Measurements from ENCODE around the gene MYO10.
"Not testable (repeated sequence)": the region's sequence is repeated elsewhere in the genome, so short reads cannot be mapped to it uniquely, and the experiment has no call there.

Gene MYO10

GRCh38 chr5:16884595-16884994 lies 51.5 kb downstream of the MYO10 start:
- no peak for DNase-seq (ENCODE audit: insufficient read length, low spot score)
- TF ChIP-seq POLR2A (IDR thresholded peaks at IDR 0.05; ENCODE audit: low read depth, low read length) (no peak), PAX5 (IDR thresholded peaks at IDR 0.05; ENCODE audit: insufficient read depth, low read length, severe bottlenecking) (no peak)
- FAIRE-seq = no peak

GRCh38 chr5:16883806-16884205 lies 52.3 kb downstream of the MYO10 start:
- FAIRE-seq (no peak), DNase-seq (ENCODE audit: insufficient read length, low spot score) (no peak)
- TF ChIP-seq PAX5 (IDR thresholded peaks at IDR 0.05; ENCODE audit: insufficient read depth, low read length, severe bottlenecking) = no peak
- TF ChIP-seq SPI1 (IDR thresholded peaks at IDR 0.05; ENCODE audit: low read depth, low read length) = no peak
- no peak for TF ChIP-seq POLR2A (IDR thresholded peaks at IDR 0.05; ENCODE audit: low read depth, low read length)
- TF ChIP-seq TAF1 (IDR thresholded peaks at IDR 0.05; ENCODE audit: low read depth, low read length) = no peak
- no peak for TF ChIP-seq POU2F2 (IDR thresholded peaks at IDR 0.05; ENCODE audit: low read depth, low read length)
- TF ChIP-seq POLR2AphosphoS5 (IDR thresholded peaks at IDR 0.05; ENCODE audit: low read depth, low read length) = no peak

DNA sequence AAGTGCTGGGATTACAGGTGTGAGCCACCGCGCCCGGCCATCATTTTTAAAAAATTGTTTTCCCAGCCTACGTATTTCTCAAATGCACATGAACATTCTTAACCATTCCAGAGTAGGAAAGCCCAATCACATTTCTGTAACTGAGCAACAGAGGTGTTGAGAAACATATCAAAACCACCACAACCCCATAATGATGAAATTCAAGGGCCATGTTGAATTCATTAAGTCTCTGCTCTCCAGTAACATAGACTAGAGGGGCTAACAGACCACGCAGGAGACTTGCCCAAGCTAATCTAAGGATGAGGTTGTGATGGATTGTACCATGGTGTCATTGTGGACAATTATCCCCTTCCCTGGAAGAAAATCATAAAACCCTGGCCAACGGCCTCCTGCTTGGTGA lies 52.9 kb downstream of the MYO10 start:
- FAIRE-seq (no peak), DNase-seq (ENCODE audit: insufficient read length, low spot score) (no peak)
- TF ChIP-seq PAX5 (IDR thresholded peaks at IDR 0.05; ENCODE audit: insufficient read depth, low read length, severe bottlenecking) (no peak), POU2F2 (IDR thresholded peaks at IDR 0.05; ENCODE audit: low read depth, low read length) (no peak), TAF1 (IDR thresholded peaks at IDR 0.05; ENCODE audit: low read depth, low read length) (no peak), SPI1 (IDR thresholded peaks at IDR 0.05; ENCODE audit: low read depth, low read length) (no peak), POLR2AphosphoS5 (IDR thresholded peaks at IDR 0.05; ENCODE audit: low read depth, low read length) (no peak), POLR2A (IDR thresholded peaks at IDR 0.05; ENCODE audit: low read depth, low read length) (no peak)

GRCh38 chr5:16881251-16881650 lies 54.8 kb downstream of the MYO10 start:
- DNase-seq (ENCODE audit: insufficient read length, low spot score) = no peak
- FAIRE-seq = no peak
- no peak for TF ChIP-seq SPI1 (IDR thresholded peaks at IDR 0.05; ENCODE audit: low read depth, low read length)
- no peak for TF ChIP-seq POLR2AphosphoS5 (IDR thresholded peaks at IDR 0.05; ENCODE audit: low read depth, low read length)
- TF ChIP-seq POLR2A (IDR thresholded peaks at IDR 0.05; ENCODE audit: low read depth, low read length) = no peak
- no peak for TF ChIP-seq TAF1 (IDR thresholded peaks at IDR 0.05; ENCODE audit: low read depth, low read length)
- no peak for TF ChIP-seq POU2F2 (IDR thresholded peaks at IDR 0.05; ENCODE audit: low read depth, low read length)
- TF ChIP-seq PAX5 (IDR thresholded peaks at IDR 0.05; ENCODE audit: insufficient read depth, low read length, severe bottlenecking) = no peak

GRCh38 chr5:16880547-16880946 lies 55.5 kb downstream of the MYO10 start:
- DNase-seq (ENCODE audit: insufficient read length, low spot score) (no peak), FAIRE-seq (no peak)
- TF ChIP-seq PAX5 (IDR thresholded peaks at IDR 0.05; ENCODE audit: insufficient read depth, low read length, severe bottlenecking) = no peak

GRCh38 chr5:16879650-16880049 lies 56.4 kb downstream of the MYO10 start:
- TF ChIP-seq TAF1 (IDR thresholded peaks at IDR 0.05; ENCODE audit: low read depth, low read length) (no peak), POLR2A (IDR thresholded peaks at IDR 0.05; ENCODE audit: low read depth, low read length) (no peak), SPI1 (IDR thresholded peaks at IDR 0.05; ENCODE audit: low read depth, low read length) (no peak), POLR2AphosphoS5 (IDR thresholded peaks at IDR 0.05; ENCODE audit: low read depth, low read length) (no peak), POU2F2 (IDR thresholded peaks at IDR 0.05; ENCODE audit: low read depth, low read length) (no peak), PAX5 (IDR thresholded peaks at IDR 0.05; ENCODE audit: insufficient read depth, low read length, severe bottlenecking) (no peak)
- DNase-seq (ENCODE audit: insufficient read length, low spot score) = no peak
- FAIRE-seq = no peak

- no peak for TF ChIP-seq PAX5 (IDR thresholded peaks at IDR 0.05; ENCODE audit: insufficient read depth, low read length, severe bottlenecking)
- DNase-seq (ENCODE audit: insufficient read length, low spot score) (no peak), FAIRE-seq (no peak)
These were observed 56.9 kb downstream of the MYO10 start for GRCh38 chr5:16879191-16879590.

DNA sequence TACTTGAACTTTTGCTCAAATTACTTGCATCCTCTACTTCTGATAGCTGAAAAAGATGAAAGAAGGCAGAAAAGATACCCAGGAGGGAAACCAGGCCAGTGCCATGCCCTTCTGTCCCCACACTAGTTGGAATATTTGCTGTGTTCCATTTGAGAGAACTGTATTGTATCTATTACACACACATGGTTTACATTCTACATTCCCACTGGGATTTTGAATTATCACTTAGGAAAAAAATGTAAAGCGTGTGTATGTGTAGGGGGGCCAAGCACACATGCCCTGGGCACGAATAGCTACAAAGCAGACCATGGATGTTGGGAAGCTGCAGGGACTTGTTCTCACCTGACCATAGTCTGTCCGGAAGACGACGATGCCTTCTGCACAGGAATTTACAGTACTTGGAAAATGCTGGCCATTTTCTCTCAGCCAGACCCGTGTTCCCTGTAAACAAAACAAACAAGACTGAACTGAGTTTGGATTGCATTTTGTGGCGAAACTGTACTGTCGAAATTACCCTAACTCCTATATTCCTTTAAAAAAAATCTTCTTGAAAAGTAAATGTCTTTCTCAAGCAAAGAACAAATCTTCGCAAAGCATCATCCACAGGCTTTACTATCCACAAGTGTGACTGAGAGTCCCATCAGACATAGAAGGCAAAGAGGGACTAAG lies 58.7 kb downstream of the MYO10 start:
- no peak for DNase-seq (ENCODE audit: insufficient read length, low spot score)
- FAIRE-seq = no peak
- no peak for TF ChIP-seq TAF1 (IDR thresholded peaks at IDR 0.05; ENCODE audit: low read depth, low read length)

DNA sequence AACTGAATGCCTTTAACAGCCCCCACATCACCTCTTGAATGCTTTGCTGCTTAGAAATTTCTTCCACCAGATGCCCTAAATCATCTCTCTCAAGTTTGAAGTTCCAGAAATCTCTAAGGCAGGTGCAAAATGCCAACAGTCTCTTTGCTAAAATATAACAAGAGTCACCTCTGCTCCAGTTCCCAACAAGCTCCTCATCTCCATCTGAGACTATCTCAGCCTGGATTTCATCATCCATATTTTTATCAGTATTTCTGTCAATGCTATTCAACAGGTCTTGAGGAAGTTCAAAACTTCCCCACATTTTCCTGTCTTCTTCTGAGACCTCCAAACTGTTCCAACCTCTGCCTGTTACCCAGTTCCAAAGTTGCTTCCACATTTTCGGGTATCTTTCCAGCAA lies 61.7 kb downstream of the MYO10 start:
- DNase-seq (ENCODE audit: insufficient read length, low spot score); FAIRE-seq: not testable (repeated sequence)

DNA sequence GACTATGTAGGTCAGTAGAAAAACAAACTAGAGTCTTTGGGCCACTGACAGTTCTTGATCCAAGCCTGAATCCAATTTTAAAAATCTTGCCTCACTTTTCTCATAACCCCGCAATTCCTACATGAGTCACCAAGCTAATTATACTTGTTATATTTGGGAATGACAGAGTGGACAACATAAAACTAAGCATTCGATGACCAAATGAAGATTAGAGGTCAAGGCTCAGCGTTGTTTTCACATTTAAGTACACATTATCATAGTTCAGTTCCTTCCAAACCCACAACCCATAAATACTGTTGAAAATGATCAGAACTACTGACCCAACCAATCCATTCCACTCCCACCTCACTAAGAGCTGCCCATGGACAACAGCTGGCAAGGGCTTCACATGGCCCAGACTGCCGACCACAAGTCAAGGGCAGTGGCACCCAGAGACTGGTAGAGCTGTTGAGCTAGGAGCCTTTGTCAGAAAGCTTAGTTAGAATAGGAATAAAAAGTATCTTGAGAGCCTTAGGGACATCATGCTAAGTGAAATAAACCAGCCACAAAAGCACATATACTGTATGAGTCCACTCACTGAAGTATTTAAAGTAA lies 64.2 kb downstream of the MYO10 start:
- no peak for TF ChIP-seq POLR2A (IDR thresholded peaks at IDR 0.05; ENCODE audit: low read depth, low read length)
- TF ChIP-seq TAF1 (IDR thresholded peaks at IDR 0.05; ENCODE audit: low read depth, low read length) = no peak
- no peak for TF ChIP-seq POLR2AphosphoS5 (IDR thresholded peaks at IDR 0.05; ENCODE audit: low read depth, low read length)
- TF ChIP-seq PAX5 (IDR thresholded peaks at IDR 0.05; ENCODE audit: insufficient read depth, low read length, severe bottlenecking) = no peak
- TF ChIP-seq SPI1 (IDR thresholded peaks at IDR 0.05; ENCODE audit: low read depth, low read length) = no peak
- TF ChIP-seq POU2F2 (IDR thresholded peaks at IDR 0.05; ENCODE audit: low read depth, low read length) = no peak
- DNase-seq (ENCODE audit: insufficient read length, low spot score) (no peak), FAIRE-seq (no peak)

DNA sequence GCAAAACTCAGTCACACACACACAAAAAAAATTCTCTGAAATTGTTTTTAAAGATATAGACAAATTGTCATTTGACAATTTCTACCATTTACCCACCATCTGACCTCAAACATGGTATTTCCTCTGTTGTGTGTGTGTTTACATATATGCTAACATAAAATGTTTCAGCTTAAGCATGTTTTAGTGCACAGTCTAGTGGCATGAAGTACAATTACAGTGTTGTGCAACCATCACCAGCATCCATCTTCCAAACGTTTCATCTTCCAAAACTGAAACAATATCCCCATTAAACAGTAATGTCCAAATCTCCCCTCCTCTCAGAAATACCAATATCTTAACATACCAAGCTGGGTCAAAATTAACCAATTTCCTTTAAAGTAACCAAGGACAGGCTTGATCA lies 65.2 kb downstream of the MYO10 start:
- no peak for TF ChIP-seq PAX5 (IDR thresholded peaks at IDR 0.05; ENCODE audit: insufficient read depth, low read length, severe bottlenecking)
- TF ChIP-seq POU2F2 (IDR thresholded peaks at IDR 0.05; ENCODE audit: low read depth, low read length) = no peak
- TF ChIP-seq POLR2AphosphoS5 (IDR thresholded peaks at IDR 0.05; ENCODE audit: low read depth, low read length) = no peak
- no peak for TF ChIP-seq POLR2A (IDR thresholded peaks at IDR 0.05; ENCODE audit: low read depth, low read length)
- no peak for TF ChIP-seq TAF1 (IDR thresholded peaks at IDR 0.05; ENCODE audit: low read depth, low read length)
- no peak for TF ChIP-seq SPI1 (IDR thresholded peaks at IDR 0.05; ENCODE audit: low read depth, low read length)
- FAIRE-seq (no peak), DNase-seq (ENCODE audit: insufficient read length, low spot score) (no peak)
